Aorta (tissue), 5 donors: Measurements from ENCODE around the gene LYL1. TPM values are rescaled to one million over a fixed set of nuclear protein-coding genes. Genes with fewer than 3 reads are reported as not detected.

ENCODE experiments used
- ATAC-seq: fragments of 200-7000 bp; cut with Tn5 transposase; one replicate; pipeline ENCODE4 v1.9.1; 2022; ENCODE audit warnings: moderate library complexity; ENCODE audit not compliant: low FRiP score
- DNase-seq, 2 donors: peaks; one replicate each; pipeline ENCODE4 v3.0.0-alpha.2; 2020
- H3K27ac ChIP-seq, 2 donors: one replicate each; pipeline ENCODE4 v1.5.1; 2013; ENCODE audit warnings: low read length in 2 of 2, mild to moderate bottlenecking in 2 of 2, moderate library complexity in 2 of 2, control low read depth in 1 of 2, inconsistent platforms in 1 of 2, low read depth in 1 of 2
- H3K27me3 ChIP-seq, 2 donors: one replicate each; pipeline ENCODE4 v1.6.1; 2013; ENCODE audit warnings: control low read depth in 1 of 2, low read length in 1 of 2, mild to moderate bottlenecking in 1 of 2, moderate library complexity in 1 of 2; ENCODE audit not compliant: insufficient read depth in 2 of 2, control insufficient read depth in 1 of 2
- H3K36me3 ChIP-seq, 2 donors: one replicate each; pipeline ENCODE4 v1.6.1; 2013; ENCODE audit warnings: control low read depth in 1 of 2, low read length in 1 of 2, mild to moderate bottlenecking in 1 of 2; ENCODE audit not compliant: insufficient read depth in 2 of 2, control insufficient read depth in 1 of 2
- H3K4me1 ChIP-seq, 2 donors: one replicate each; pipeline ENCODE4 v1.6.1; 2013; ENCODE audit warnings: low read length in 2 of 2, control low read depth in 1 of 2, mild to moderate bottlenecking in 1 of 2, moderate library complexity in 1 of 2; ENCODE audit not compliant: insufficient read depth in 2 of 2, control insufficient read depth in 1 of 2
- H3K4me3 ChIP-seq, 2 donors: one replicate each; pipeline ENCODE4 v1.5.1; 2013; ENCODE audit warnings: low read length in 2 of 2, control low read depth in 1 of 2, mild to moderate bottlenecking in 1 of 2
- H3K9me3 ChIP-seq: one replicate; pipeline ENCODE4 v1.6.1; 2013; ENCODE audit warnings: mild to moderate bottlenecking, low read length; ENCODE audit not compliant: control insufficient read depth
- WGBS, 2 donors: extraction: QIAGEN DNeasy Blood & Tissue Kit; methylation state at CpG; one replicate each; pipeline ENCODE4 v1.1.7; 2013; 5-methylcytosine and 5-hydroxymethylcytosine counted together
- intact Hi-C, 2 donors: fragments of 100-400 bp; cut with DNase I; formaldehyde crosslinking; loops; one replicate each; pipeline versions ENCODE4 v1.14.2 to v1.15.0; 2022
- polyA plus RNA-seq, 2 donors: library from polyadenylated mRNA; stranded (reverse); fragments of 200-250 nt; gene quantifications; one replicate each; pipeline ENCODE4 v1.2.3, GENCODE V29; 2013
- total RNA-seq, 2 donors: library from RNA; stranded (reverse); fragmentation: NEBNext Ultra II Directional; extraction: Animal tissue kit (Norgen Biotek cat#: 25700); gene quantifications; one replicate each; pipeline ENCODE4 v1.2.1, GENCODE V29; 2021
- donor health status: healthy with polysubstance abuse.
- donor health status: Bipolar disorder and iron deficiency.
- donor health status: DM: no; HTN: no; CAD: no.
- donor health status: DM: no; HTN: no; CAD: no.
- donor health status: DM: yes; HTN: yes; CAD: no.

LYL1 gene
- total and polyA plus RNA-seq, 4 donors, result 7.3 to 28.6 (median 9.0) TPM

DNA sequence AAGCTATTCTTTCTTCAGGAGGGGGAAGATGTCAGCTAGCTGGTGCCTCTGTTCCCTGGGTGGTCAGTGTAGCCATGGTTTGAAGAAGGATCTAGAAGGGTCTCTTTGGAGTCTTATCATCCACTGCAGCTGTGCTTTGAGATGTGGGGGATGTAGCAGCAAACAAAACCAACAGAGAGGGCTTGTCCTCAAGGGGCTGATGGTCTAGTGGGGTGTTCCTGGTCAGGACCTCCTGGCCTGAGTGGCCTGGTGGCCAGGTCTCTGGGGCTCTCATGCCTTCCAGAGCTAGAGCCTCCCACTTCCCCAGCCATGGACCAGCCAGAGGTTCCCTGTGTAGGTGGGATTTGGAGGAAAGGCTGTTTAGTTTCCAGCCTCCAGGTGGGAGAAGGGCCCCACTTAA is 40.3 kb downstream of the LYL1 start:
- H3K9me3 ChIP-seq, result no peaks in the 10 kb centered on the region
- no peak overlapping the region for H3K4me3 ChIP-seq
- peak overlapping the region; percentile 72 to 74 for H3K27ac ChIP-seq
- no peaks in the 10 kb centered on the region for H3K27me3 ChIP-seq
- H3K4me1 ChIP-seq, result peaks cover 2 to 6% of the 10 kb centered on the region in 2 donors
- DNase-seq, result no peak
- no peak for ATAC-seq
- no peaks in the 10 kb centered on the region for H3K36me3 ChIP-seq
- intact Hi-C loops, result loop anchor here (2.0 to 5.0 kb wide), 3 partner anchors 35 to 65 kb away; partner anchors contain the start of gene NFIX (in 1 of the 2)

DNA sequence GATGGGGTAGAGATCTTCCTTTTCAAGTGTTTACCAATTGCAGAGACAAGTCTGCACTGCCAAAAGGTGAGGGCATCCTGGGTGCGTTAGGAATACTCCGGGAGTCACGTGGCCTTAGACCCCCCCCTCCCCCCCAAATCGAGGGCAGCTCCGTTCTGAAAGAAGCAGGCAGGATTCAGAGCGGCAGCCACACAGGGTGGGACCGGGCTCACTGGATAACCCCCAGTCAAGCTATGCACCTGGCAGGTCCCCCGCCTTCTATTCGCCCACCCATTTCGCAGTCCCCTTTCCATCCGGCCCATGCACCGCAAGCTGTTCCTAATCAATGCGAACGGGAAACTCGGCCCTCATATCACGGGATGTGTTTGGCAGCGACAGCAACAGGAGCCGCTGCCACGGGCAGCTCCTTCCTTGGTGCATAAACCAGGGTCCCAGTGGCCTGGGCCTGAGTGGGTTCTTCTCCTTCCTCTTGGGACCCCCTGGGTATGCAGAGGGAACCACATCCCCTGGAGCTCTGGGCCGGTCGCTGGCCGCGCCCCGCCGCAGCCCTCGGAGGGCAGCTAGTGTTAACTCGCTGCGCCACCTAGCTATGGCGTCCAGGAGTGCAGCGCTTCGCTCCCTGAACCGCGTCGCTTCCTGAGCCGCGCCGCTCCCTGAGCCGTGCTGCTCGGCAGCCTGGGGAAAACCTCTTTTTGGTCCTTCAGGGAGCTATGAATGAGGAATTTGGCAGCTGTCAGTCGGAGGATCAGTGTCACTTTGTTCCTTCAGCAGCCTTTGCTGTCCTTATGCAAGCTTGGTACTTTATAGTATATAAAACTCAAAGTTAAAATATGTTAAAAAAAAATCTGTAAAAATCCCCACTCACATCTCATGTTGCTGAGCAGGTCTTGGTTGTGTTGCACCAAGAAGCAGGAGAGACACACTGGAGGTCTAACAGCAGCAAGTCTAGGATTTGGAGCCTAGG is 41.4 kb downstream of the LYL1 start:
- peak; percentile 90 for ATAC-seq
- Histone ChIP-seq H3K27ac (peak overlapping the region; percentile 33 to 74), H3K4me1 (peaks cover 2 to 6% of the 10 kb centered on the region in 2 donors), H3K36me3 (no peaks in the 10 kb centered on the region), H3K27me3 (no peaks in the 10 kb centered on the region), H3K9me3 (no peaks in the 10 kb centered on the region), H3K4me3 (no peak overlapping the region)
- WGBS, 2 donors, result 0 to 1% methylated on average over 40 of the region's 40 CpGs
- DNase-seq, result peak; percentile 92 to 97
- intact Hi-C loops, result loop anchor here in 1 of 2 donors (2.0 to 5.0 kb wide), 3 partner anchors 28 to 64 kb away; partner anchors contain the start of gene NFIX

DNA sequence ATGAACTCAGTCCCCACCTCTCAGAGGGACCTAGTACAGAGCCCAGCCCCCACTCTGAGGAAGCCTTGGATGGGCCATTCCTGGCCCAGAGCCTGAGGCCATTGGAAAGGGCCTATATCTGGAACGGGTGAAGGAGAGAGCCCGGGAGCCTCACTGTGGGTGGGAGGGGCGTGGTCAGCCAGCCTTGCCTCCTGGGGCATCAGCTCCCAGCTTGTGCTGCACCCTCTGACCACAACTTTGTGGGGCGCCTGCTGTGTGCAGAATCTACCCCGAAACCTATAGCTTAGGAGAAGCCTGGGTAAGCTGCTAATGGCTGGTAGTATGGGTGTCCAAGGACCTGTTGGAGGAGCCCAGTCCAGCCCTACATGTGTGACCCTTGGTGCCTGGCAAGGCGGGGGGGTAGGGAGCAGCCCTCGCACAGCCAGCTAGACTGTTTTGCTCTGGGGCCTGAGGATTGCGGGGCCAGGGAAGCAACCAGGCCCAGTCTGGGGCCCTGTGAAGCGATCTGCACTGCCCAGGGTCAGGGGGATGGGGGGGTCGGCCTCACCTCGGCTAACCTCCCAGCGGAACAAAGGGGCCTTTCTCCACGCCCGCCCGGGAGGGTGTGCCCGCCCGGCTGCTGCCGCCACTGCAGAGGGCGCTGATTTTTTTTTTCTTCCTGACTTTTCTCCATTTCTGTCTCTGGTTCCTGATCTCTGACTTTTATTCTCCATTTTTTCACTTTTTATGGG is 42.3 kb downstream of the LYL1 start:
- intact Hi-C loops, result loop anchor here in 1 of 2 donors (2.0 to 5.0 kb wide), 3 partner anchors 28 to 63 kb away; partner anchors contain the start of gene NFIX
- WGBS, 2 donors, result 6 to 9% methylated on average over 18 to 19 of the region's 19 CpGs
- Histone ChIP-seq H3K9me3 (no peaks in the 10 kb centered on the region), H3K36me3 (no peaks in the 10 kb centered on the region), H3K4me3 (no peak overlapping the region), H3K4me1 (peaks cover 2 to 5% of the 10 kb centered on the region in 2 donors), H3K27me3 (no peaks in the 10 kb centered on the region), H3K27ac (peak overlapping the region in 1 of 2 donors; percentile 65)
- DNase-seq, result peak; percentile 81 to 87
- peak; percentile 1 for ATAC-seq

DNA sequence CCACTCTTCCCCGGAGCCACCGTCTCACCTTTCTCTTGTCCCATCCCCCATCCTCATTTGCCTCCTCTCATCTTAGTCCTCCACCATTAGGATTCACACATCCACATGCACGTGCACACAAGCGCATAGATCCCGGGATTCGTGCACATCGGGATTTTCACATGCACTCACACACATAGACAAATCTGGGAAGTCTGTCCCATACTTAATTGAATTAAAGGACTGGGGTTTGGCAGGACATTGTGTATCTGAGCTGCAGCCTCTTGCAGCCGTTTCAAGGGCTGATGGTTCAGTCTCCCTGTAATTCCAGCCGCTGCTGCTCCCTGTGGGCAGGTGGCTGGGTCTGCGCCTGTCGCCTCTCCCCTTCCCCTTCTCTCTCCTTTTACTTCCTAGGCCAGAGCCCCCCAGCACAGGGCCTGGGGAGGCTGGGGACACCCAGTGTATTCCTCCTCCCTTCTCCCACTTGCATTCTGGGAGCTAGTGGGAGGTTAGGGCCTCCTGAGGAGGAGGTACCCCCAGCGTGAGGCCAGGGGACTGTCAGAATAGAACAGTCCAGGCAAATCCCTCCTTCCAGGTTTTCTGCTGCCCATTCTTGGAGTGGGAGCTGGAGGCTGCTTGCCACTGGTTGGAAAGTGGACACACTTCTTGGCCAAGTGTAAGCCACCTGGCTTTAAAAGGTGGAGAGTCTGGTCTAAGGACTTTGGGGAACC is 43.6 kb downstream of the LYL1 start:
- Histone ChIP-seq H3K9me3 (no peaks in the 10 kb centered on the region), H3K36me3 (no peaks in the 10 kb centered on the region), H3K4me3 (no peak overlapping the region), H3K27ac (peak overlapping the region in 1 of 2 donors; percentile 41), H3K27me3 (no peaks in the 10 kb centered on the region), H3K4me1 (peaks cover 0 to 3% of the 10 kb centered on the region in 2 donors)
- WGBS, 2 donors, result 39 to 40% methylated on average over 12 of the region's 12 CpGs
- intact Hi-C loops, result no loop called here
- ATAC-seq, result no peak
- no peak for DNase-seq

DNA sequence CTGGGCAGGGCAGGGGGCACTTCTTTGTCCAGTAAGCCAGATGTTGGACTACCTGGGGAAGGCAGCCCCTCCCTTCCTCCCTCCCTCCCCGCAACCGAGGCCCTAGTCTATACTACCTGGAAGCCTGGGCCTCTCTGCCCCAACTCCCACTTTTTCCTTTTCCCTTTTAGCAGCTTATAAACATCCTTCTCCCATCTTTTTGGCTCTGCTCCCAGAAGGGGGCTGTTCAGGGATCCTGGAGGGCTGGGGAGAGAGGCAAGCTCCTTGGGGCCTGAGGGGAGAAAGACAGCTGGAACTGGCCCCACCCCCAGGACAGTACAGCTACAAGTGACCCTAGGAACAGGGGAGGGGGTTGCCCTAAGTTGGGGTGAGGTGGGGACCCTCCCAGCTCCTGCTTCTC is 44.9 kb downstream of the LYL1 start:
- H3K27me3 ChIP-seq, result no peaks in the 10 kb centered on the region
- H3K9me3 ChIP-seq, result no peaks in the 10 kb centered on the region
- intact Hi-C loops, result loop anchor here in 1 of 2 donors (2.0 kb wide), 1 partner anchor 29 kb away; no protein-coding TSS in a partner anchor
- no peak overlapping the region for H3K4me3 ChIP-seq
- DNase-seq (no peak), ATAC-seq (no peak)
- 36 to 41% methylated on average over 2 of the region's 2 CpGs for WGBS, 2 donors
- peak overlapping the region; percentile 87 to 88 for H3K27ac ChIP-seq
- no peaks in the 10 kb centered on the region for H3K36me3 ChIP-seq
- H3K4me1 ChIP-seq, result peaks cover 0 to 7% of the 10 kb centered on the region in 2 donors

DNA sequence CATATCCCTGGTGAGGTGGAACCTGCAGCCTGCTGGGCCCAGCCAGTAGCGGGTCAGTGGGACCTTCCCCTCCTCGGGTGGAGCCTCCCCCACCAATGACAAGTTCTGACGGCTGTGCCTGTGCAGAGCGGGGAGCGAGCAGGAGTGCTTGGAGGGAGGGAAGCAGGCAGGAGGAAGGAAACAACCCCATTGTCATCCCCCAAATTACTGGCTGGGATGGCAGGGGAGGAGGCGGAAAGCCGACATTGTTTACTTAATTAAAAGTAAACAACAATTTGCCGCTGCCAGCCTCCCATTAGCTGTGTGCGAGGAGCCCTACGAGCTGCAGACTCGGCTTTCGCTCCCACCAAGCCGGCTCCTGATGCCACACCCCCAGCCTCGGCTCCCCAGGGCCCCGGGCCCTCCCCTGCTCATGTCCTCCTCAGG is 45.5 kb downstream of the LYL1 start:
- H3K36me3 ChIP-seq, result no peaks in the 10 kb centered on the region
- WGBS, 2 donors, result 7 to 8% methylated on average over 15 of the region's 15 CpGs
- no peak for ATAC-seq
- H3K9me3 ChIP-seq, result no peaks in the 10 kb centered on the region
- H3K4me1 ChIP-seq, result peaks cover 0 to 7% of the 10 kb centered on the region in 2 donors
- H3K27ac ChIP-seq, result peak overlapping the region; percentile 87 to 88
- H3K4me3 ChIP-seq, result no peak overlapping the region
- intact Hi-C loops, result loop anchor here in 1 of 2 donors (2.0 kb wide), 1 partner anchor 30 kb away; no protein-coding TSS in a partner anchor
- H3K27me3 ChIP-seq, result no peaks in the 10 kb centered on the region
- DNase-seq, result no peak

DNA sequence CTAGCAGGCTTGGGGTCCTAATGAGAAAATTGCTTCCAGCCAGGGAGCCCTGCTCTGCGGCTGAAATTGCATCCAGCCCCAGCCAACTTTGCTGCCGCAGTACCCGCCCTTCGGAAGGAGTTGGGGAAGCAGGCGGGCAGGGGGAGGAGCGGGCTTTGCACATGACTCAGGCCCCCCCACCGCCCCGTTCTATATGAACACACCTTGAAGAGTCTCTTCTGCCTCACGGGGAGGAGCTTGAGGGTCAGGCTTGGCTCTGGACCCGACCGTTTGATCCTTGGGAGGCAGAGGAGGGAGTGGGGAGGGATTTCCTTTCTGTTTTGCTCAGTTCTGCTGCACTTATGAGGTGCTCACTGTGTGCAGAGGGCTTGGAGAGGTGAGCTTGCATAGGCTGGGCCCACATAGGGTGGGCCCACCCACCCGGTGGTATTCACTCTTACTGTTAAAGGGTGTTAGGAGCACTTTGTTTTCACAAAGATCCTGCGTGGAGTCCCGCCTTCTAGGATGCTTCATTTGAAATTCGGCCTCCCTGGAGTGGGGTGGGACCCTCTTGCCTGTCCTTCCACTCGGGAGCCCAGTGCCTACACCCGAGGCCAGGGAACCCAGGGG is 46.5 kb downstream of the LYL1 start:
- no peak overlapping the region for H3K4me3 ChIP-seq
- ATAC-seq, result no peak
- intact Hi-C loops, result loop anchor here in 1 of 2 donors (2.0 kb wide), 1 partner anchor 31 kb away; no protein-coding TSS in a partner anchor

More for the DNA sequence above, 46.5 kb downstream of the LYL1 start:
- Histone ChIP-seq H3K9me3 (no peaks in the 10 kb centered on the region), H3K4me1 (peaks cover 0 to 10% of the 10 kb centered on the region in 2 donors), H3K27ac (peak overlapping the region; percentile 83 to 88), H3K36me3 (no peaks in the 10 kb centered on the region), H3K27me3 (no peaks in the 10 kb centered on the region)
- peak; percentile 83 to 86 for DNase-seq
- WGBS, 2 donors, result 8 to 10% methylated on average over 17 of the region's 17 CpGs
